Thyroid gland (tissue), 4 donors: ENCODE results near the gene BZW2. TPM values are rescaled to one million over a fixed set of nuclear protein-coding genes. Genes with fewer than 3 reads are reported as not detected.
A peak's percentile ranks its signal among the peaks of the same experiment; 100 is the strongest.

ENCODE experiments used
- DNase-seq, 2 donors: peaks; one replicate each; pipeline ENCODE4 v3.0.0-alpha.2; 2019
- H3K27ac ChIP-seq, 3 donors: fragments of 200-600 bp; sonication (generic); 1 replicate in 2 of 3; 2 replicates in 1 of 3; pipeline ENCODE4 v1.5.1; 2016 to 2019; ENCODE audit warnings: mild to moderate bottlenecking in 1 of 3, moderate library complexity in 1 of 3
- H3K27me3 ChIP-seq: fragments of 200-600 bp; sonication (generic); one replicate; pipeline ENCODE4 v1.5.1; 2019
- H3K36me3 ChIP-seq, 2 donors: fragments of 200-600 bp; sonication (generic); one replicate each; pipeline ENCODE4 v1.5.1; 2016 to 2019
- H3K4me1 ChIP-seq, 2 donors: fragments of 200-600 bp; sonication (generic); one replicate each; pipeline ENCODE4 v1.5.1; 2017 to 2019
- H3K4me3 ChIP-seq, 3 donors: fragments of 200-600 bp; sonication (generic); replicated peaks in 1 of 3; 1 replicate in 2 of 3; 2 replicates in 1 of 3; pipeline ENCODE4 v1.5.1; 2016; ENCODE audit warnings: mild to moderate bottlenecking in 1 of 3
- H3K9me3 ChIP-seq: fragments of 200-600 bp; sonication (generic); one replicate; pipeline ENCODE4 v1.5.1; 2017
- CTCF ChIP-seq, 6 experiments: fragments of 200-600 bp in 3 of 6; fragments of 450-650 bp in 3 of 6; sonication (generic) in 3 of 6; IDR thresholded peaks; one replicate each; pipeline ENCODE4 v1.5.1; 2016 to 2019; ENCODE audit warnings: antibody characterized with exemption in 6 of 6, mild to moderate bottlenecking in 2 of 6, inconsistent platforms in 1 of 6, moderate library complexity in 1 of 6
- POLR2A ChIP-seq, 2 donors: fragments of 450-650 bp; IDR thresholded peaks; one replicate each; pipeline ENCODE4 v1.6.1; 2017; ENCODE audit warnings: antibody characterized with exemption in 2 of 2, mild to moderate bottlenecking in 2 of 2, moderate library complexity in 1 of 2
- WGBS, 2 donors: methylation state at CpG; one replicate each; pipeline ENCODE4 v1.1.5; 2017; 5-methylcytosine and 5-hydroxymethylcytosine counted together
- intact Hi-C: fragments of 100-400 bp; cut with DNase I; formaldehyde crosslinking; loops from one replicate; pipeline ENCODE4 v1.15.1; 2023
- total RNA-seq, 4 donors: library from RNA; depleted of rRNA; stranded (reverse); fragments of >200 nt; gene quantifications; one replicate each; pipeline ENCODE4 v1.2.3, GENCODE V29; 2016

The BZW2 gene
- total RNA-seq, 4 donors from 2014 or later = 63.0 to 69.0 (median 66.8) TPM

- DNase-seq = no peak
- WGBS, 2 donors = 90 to 94% methylated on average over 3 of the region's 3 CpGs
- TF ChIP-seq POLR2A (IDR thresholded peaks at IDR 0.05) = no peak
- TF ChIP-seq CTCF (IDR thresholded peaks at IDR 0.05) = no peak
These were observed 85.0 kb downstream of the BZW2 start for GRCh38 chr7:16730937-16731336.

GRCh38 chr7:16732828-16733227 lies 86.8 kb downstream of the BZW2 start:
- no peak for DNase-seq
- Histone ChIP-seq H3K36me3 (no peaks in the 10 kb centered on the region), H3K4me3 (no peak overlapping the region), H3K9me3 (no peaks in the 10 kb centered on the region), H3K4me1 (peaks cover 0 to 11% of the 10 kb centered on the region in 2 donors), H3K27me3 (no peaks in the 10 kb centered on the region), H3K27ac (no peak overlapping the region)
- no peak for TF ChIP-seq POLR2A (IDR thresholded peaks at IDR 0.05)
- TF ChIP-seq CTCF (IDR thresholded peaks at IDR 0.05) = no peak
- intact Hi-C loops = no loop called here
- WGBS, 2 donors = 96 to 99% methylated on average over 4 of the region's 4 CpGs

More at GRCh38 chr7:16730937-16731336, 85.0 kb downstream of the BZW2 start:
- no peaks in the 10 kb centered on the region for H3K9me3 ChIP-seq
- no peak overlapping the region for H3K4me3 ChIP-seq
- no peaks in the 10 kb centered on the region for H3K36me3 ChIP-seq
- no peaks in the 10 kb centered on the region for H3K27me3 ChIP-seq
- no peak overlapping the region for H3K27ac ChIP-seq
- intact Hi-C loops = no loop called here
- H3K4me1 ChIP-seq = peaks cover 0 to 11% of the 10 kb centered on the region in 2 donors

- TF ChIP-seq POLR2A (IDR thresholded peaks at IDR 0.05) (no peak), CTCF (IDR thresholded peaks at IDR 0.05) (no peak)
- peak overlapping the region; percentile 24 to 32 (median 30) for H3K27ac ChIP-seq
- no peaks in the 10 kb centered on the region for H3K27me3 ChIP-seq
- WGBS, 2 donors = 40 to 60% methylated on average over 7 of the region's 7 CpGs
- H3K4me3 ChIP-seq = no peak overlapping the region
- peak; percentile 35 to 54 for DNase-seq
- intact Hi-C loops = no loop called here
- H3K9me3 ChIP-seq = no peaks in the 10 kb centered on the region
- no peaks in the 10 kb centered on the region for H3K36me3 ChIP-seq
- H3K4me1 ChIP-seq = peaks cover 0 to 11% of the 10 kb centered on the region in 2 donors
These were observed 88.3 kb downstream of the BZW2 start for GRCh38 chr7:16734148-16734726.

- no peaks in the 10 kb centered on the region for H3K9me3 ChIP-seq
- H3K4me3 ChIP-seq = no peak overlapping the region
- peaks cover 0 to 11% of the 10 kb centered on the region in 2 donors for H3K4me1 ChIP-seq
- WGBS, 2 donors = 69 to 83% methylated on average over 4 of the region's 4 CpGs
- TF ChIP-seq CTCF (IDR thresholded peaks at IDR 0.05) = no peak
- TF ChIP-seq POLR2A (IDR thresholded peaks at IDR 0.05) = no peak
- no peak for DNase-seq
- H3K36me3 ChIP-seq = no peaks in the 10 kb centered on the region
- no peak overlapping the region for H3K27ac ChIP-seq
- intact Hi-C loops = no loop called here
- no peaks in the 10 kb centered on the region for H3K27me3 ChIP-seq
These were observed 89.0 kb downstream of the BZW2 start for GRCh38 chr7:16735020-16735419.

GRCh38 chr7:16738011-16738688 lies 92.2 kb downstream of the BZW2 start:
- Histone ChIP-seq H3K9me3 (no peaks in the 10 kb centered on the region), H3K36me3 (no peaks in the 10 kb centered on the region), H3K27me3 (no peaks in the 10 kb centered on the region), H3K4me3 (no peak overlapping the region), H3K4me1 (peaks cover 0 to 11% of the 10 kb centered on the region in 2 donors), H3K27ac (no peak overlapping the region)
- WGBS, 2 donors = 89 to 92% methylated on average over 5 of the region's 5 CpGs
- intact Hi-C loops = no loop called here
- no peak for DNase-seq
- no peak for TF ChIP-seq CTCF (IDR thresholded peaks at IDR 0.05)
- no peak for TF ChIP-seq POLR2A (IDR thresholded peaks at IDR 0.05)
